Neural progenitor cell (in vitro differentiated cells): ENCODE measurements around the gene RNU7-1.

Source experiments
- EZH2 ChIP-seq: fragments of 200-600 bp; sonication (generic); IDR thresholded peaks from 2 replicates; pipeline ENCODE4 v1.6.1; 2017; ENCODE audit warnings: antibody characterized with exemption, mild to moderate bottlenecking, moderate library complexity
- TF ChIP-seq, protein P1 (sequence below): fragments of 200-600 bp; sonication (generic); IDR thresholded peaks from 2 replicates; pipeline ENCODE4 v1.5.1; 2017; ENCODE audit warnings: antibody characterized with exemption, mild to moderate bottlenecking

DNA sequence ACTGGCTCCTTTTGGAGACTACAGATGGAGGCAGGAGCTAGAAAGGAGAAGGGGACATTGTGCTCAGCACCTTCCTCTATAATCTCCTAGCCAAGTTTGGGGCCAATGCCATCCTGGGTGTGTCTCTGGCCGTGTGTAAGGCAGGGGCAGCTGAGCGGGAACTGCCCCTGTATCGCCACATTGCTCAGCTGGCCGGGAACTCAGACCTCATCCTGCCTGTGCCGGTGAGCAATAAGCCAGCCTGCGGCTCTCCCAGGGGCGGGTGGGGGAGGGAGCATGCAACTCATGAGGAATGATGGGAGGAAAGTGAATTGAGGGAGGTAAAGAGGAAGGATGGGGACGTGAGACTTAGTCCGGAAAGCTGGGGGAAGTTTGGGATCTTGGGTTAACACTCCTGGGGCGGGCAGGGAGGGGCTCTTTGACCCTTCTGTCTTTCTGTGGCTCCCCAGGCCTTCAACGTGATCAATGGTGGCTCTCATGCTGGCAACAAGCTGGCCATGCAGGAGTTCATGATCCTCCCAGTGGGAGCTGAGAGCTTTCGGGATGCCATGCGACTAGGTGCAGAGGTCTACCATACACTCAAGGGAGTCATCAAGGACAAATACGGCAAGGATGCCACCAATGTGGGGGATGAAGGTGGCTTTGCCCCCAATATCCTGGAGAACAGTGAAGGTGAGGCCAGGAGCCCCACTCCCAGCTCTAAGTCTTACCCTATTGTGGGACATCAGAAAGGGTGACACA lies 26.0 kb upstream of the RNU7-1 start:
- TF ChIP-seq, protein P1, sequence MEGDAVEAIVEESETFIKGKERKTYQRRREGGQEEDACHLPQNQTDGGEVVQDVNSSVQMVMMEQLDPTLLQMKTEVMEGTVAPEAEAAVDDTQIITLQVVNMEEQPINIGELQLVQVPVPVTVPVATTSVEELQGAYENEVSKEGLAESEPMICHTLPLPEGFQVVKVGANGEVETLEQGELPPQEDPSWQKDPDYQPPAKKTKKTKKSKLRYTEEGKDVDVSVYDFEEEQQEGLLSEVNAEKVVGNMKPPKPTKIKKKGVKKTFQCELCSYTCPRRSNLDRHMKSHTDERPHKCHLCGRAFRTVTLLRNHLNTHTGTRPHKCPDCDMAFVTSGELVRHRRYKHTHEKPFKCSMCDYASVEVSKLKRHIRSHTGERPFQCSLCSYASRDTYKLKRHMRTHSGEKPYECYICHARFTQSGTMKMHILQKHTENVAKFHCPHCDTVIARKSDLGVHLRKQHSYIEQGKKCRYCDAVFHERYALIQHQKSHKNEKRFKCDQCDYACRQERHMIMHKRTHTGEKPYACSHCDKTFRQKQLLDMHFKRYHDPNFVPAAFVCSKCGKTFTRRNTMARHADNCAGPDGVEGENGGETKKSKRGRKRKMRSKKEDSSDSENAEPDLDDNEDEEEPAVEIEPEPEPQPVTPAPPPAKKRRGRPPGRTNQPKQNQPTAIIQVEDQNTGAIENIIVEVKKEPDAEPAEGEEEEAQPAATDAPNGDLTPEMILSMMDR = no peak
- no peak for TF ChIP-seq EZH2
